K562 (cell line): ENCODE measurements around the gene CISD2. TPM values are rescaled to one million over a fixed set of nuclear protein-coding genes. Genes with fewer than 3 reads are reported as not detected.

Experiments used
- ARID1B ChIP-seq: fragments of 450-650 bp; IDR thresholded peaks from 2 replicates; pipeline ENCODE4 v1.6.1; 2016; ENCODE audit warnings: antibody characterized with exemption, mild to moderate bottlenecking, inconsistent platforms
- ATF1 ChIP-seq, 2 experiments: fragments of 450-650 bp in 1 of 2; IDR thresholded peaks; 2 replicates each; pipeline ENCODE4 v1.6.1; 2016; ENCODE audit warnings: missing compliant biosample characterization in 1 of 2, missing genetic modification characterization in 1 of 2
- C11orf30 ChIP-seq: fragments of 450-650 bp; IDR thresholded peaks from 2 replicates; pipeline ENCODE4 v1.6.1; 2016; ENCODE audit warnings: low read depth, mild to moderate bottlenecking
- CHAMP1 ChIP-seq: fragments of 450-650 bp; IDR thresholded peaks from 2 replicates; pipeline ENCODE4 v1.6.1; 2016; ENCODE audit warnings: mild to moderate bottlenecking
- CXXC5 ChIP-seq: fragments of 250-450 bp; sonication (Bioruptor Pico); IDR thresholded peaks from 2 replicates; pipeline ENCODE4 v1.8.0; 2022; ENCODE audit warnings: inconsistent platforms, mild to moderate bottlenecking, moderate library complexity
- E2F8 ChIP-seq: fragments of 450-650 bp; IDR thresholded peaks from 2 replicates; pipeline ENCODE4 v1.7.1; 2018; ENCODE audit warnings: mild to moderate bottlenecking, low read depth; ENCODE audit not compliant: partially characterized antibody
- EP300 ChIP-seq: IDR thresholded peaks from 2 replicates; pipeline ENCODE4 v1.6.1; 2012; ENCODE audit warnings: low read length, improper control_type of control experiment
- FOXA3 ChIP-seq, 2 experiments: fragments of 450-650 bp in 1 of 2; sonication (generic) in 1 of 2; formaldehyde crosslinking; IDR thresholded peaks in 1 of 2; conservative IDR thresholded peaks in 1 of 2; 2 replicates each; pipeline versions ENCODE4 v1.4.0 to v1.8.0; 2020 to 2022; ENCODE audit warnings: mild to moderate bottlenecking in 2 of 2, missing genetic modification reagents in 1 of 2
- FOXK2 ChIP-seq, 2 experiments: fragments of 450-650 bp; IDR thresholded peaks in 1 of 2; conservative IDR thresholded peaks in 1 of 2; 2 replicates each; pipeline ENCODE4 v1.6.1; 2016; ENCODE audit warnings: low read depth in 2 of 2, mild to moderate bottlenecking in 1 of 2
- GATAD2B ChIP-seq: fragments of 450-650 bp; IDR thresholded peaks from 2 replicates; pipeline ENCODE4 v1.6.1; 2017; ENCODE audit warnings: mild to moderate bottlenecking, borderline replicate concordance
- HDAC2 ChIP-seq: fragments of 450-650 bp; IDR thresholded peaks from 2 replicates; pipeline ENCODE4 v1.6.1; 2016; ENCODE audit warnings: mild to moderate bottlenecking
- HNRNPUL1 ChIP-seq: fragments of 200-400 bp; formaldehyde crosslinking; IDR thresholded peaks from 2 replicates; pipeline ENCODE4 v1.6.1; 2017; ENCODE audit warnings: low read length
- MAFF ChIP-seq: IDR thresholded peaks from 2 replicates; pipeline ENCODE4 v1.6.1; 2012; ENCODE audit warnings: low read length, improper control_type of control experiment
- MAFG ChIP-seq: fragments of 450-650 bp; conservative IDR thresholded peaks from 2 replicates; pipeline ENCODE4 v1.6.1; 2016; ENCODE audit warnings: missing genetic modification characterization, missing compliant biosample characterization
- MAFK ChIP-seq: IDR thresholded peaks from 2 replicates; pipeline ENCODE4 v1.6.1; 2011; ENCODE audit warnings: low read length, improper control_type of control experiment
- MIER1 ChIP-seq: fragments of 450-650 bp; IDR thresholded peaks from 2 replicates; pipeline ENCODE4 v1.6.1; 2016; ENCODE audit warnings: antibody characterized with exemption, mild to moderate bottlenecking, low read depth
- MTA2 ChIP-seq: fragments of 450-650 bp; IDR thresholded peaks from 2 replicates; pipeline ENCODE4 v1.6.1; 2016; ENCODE audit warnings: low read depth
- NFE2 ChIP-seq: IDR thresholded peaks from 2 replicates; pipeline ENCODE4 v1.6.1; 2014; ENCODE audit warnings: antibody characterized with exemption, low read depth
- NFE2L1 ChIP-seq: fragments of 450-650 bp; IDR thresholded peaks from 2 replicates; pipeline ENCODE4 v1.6.1; 2016; ENCODE audit warnings: missing genetic modification characterization, low read depth, mild to moderate bottlenecking, missing compliant biosample characterization, moderate library complexity, borderline replicate concordance
- NR3C1 ChIP-seq: sonication (generic); formaldehyde crosslinking; IDR thresholded peaks from 2 replicates; pipeline ENCODE4 v1.8.1; 2022; ENCODE audit warnings: missing genetic modification reagents
- SMARCA4 ChIP-seq: fragments of 450-650 bp; IDR thresholded peaks from 2 replicates; pipeline ENCODE4 v1.6.1; 2016
- SNAPC5 ChIP-seq: fragments of 250-450 bp; sonication (Bioruptor Pico); IDR thresholded peaks from 2 replicates; pipeline ENCODE4 v1.8.0; 2021; ENCODE audit warnings: moderate library complexity, mild to moderate bottlenecking, inconsistent platforms
- SOX6 ChIP-seq: fragments of 450-650 bp; IDR thresholded peaks from 2 replicates; pipeline ENCODE4 v1.6.1; 2014; ENCODE audit warnings: mild to moderate bottlenecking
- TCF7L2 ChIP-seq: fragments of 150-350 bp; IDR thresholded peaks from 2 replicates; pipeline ENCODE4 v1.6.1; 2016; ENCODE audit warnings: low read depth, mild to moderate bottlenecking, low read length, moderate library complexity
- ZNF184 ChIP-seq: sonication (generic); formaldehyde crosslinking; IDR thresholded peaks from 2 replicates; pipeline ENCODE4 v1.5.0; 2020; ENCODE audit warnings: missing genetic modification reagents
- polyA plus RNA-seq, 8 experiments: library from polyadenylated mRNA; depleted of rRNA in 4 of 8; stranded (reverse) in 5 of 8; unstranded in 3 of 8; fragments of >200 nt; fragmentation: Nextera tagmentation in 2 of 8; fragmentation: Illumina TruSeq in 1 of 8; extraction: Ambion mirVana in 2 of 8; extraction: Trizol in 1 of 8; gene quantifications; 2 replicates each; pipeline versions ENCODE4 v1.2.1 to v1.2.3, GENCODE V29; 2011 to 2014; ENCODE audit warnings: inconsistent platforms in 1 of 8, missing spikeins in 1 of 8
- total RNA-seq, 7 experiments: library from RNA; depleted of rRNA in 6 of 7; stranded (reverse); fragments of >200 nt in 6 of 7; fragmentation: Illumina TruSeq in 2 of 7; extraction: Trizol in 2 of 7; gene quantifications; 2 replicates each; pipeline versions ENCODE4 v1.2.1 to v1.2.3, GENCODE V29; 2011 to 2021; ENCODE audit warnings: low replicate concordance in 1 of 7

Gene CISD2
- total and polyA plus RNA-seq, 9 of the 15 experiments (the other 6 are each of a cell fraction or from before 2014, with no cell fraction given) = 37.8 to 91.4 (median 59.8) TPM

GRCh38 chr4:102871772-102872171, 3.0 kb downstream of the CISD2 start (continued):
- TF ChIP-seq MTA2 = no peak
- TF ChIP-seq FOXK2 (conservative IDR thresholded peaks at IDR 0.05 in 1 of 2, IDR thresholded peaks at IDR 0.05 in 1 of 2; ENCODE audit: low read depth in 2 of 2) = peak; percentile 66 to 80; a peak in 3 of 4 replicates
- TF ChIP-seq SOX6 = peak; percentile 28; the same call in 1 of the 2 replicates
- TF ChIP-seq EP300 = peak; percentile 25; the same call in 1 of the 2 replicates
- peak; percentile 98 for TF ChIP-seq MAFG (tag)
- no peak for TF ChIP-seq SNAPC5 (CRISPR knock-in tag)
- TF ChIP-seq TCF7L2 = no peak
- 0 out of 2 replicates have a peak, but pooled peaks have one; percentile 26 for TF ChIP-seq CHAMP1
- TF ChIP-seq ZNF184 (CRISPR knock-in tag) = no peak
- 0 out of 2 replicates have a peak, but pooled peaks have one; percentile 29 for TF ChIP-seq HDAC2
- TF ChIP-seq CXXC5 (CRISPR knock-in tag) = 0 out of 2 replicates have a peak, but pooled peaks have one; percentile 18
- peak in 1 of 2 experiments; percentile 27; a peak in 1 of 4 replicates for TF ChIP-seq FOXA3 (CRISPR knock-in tag; conservative IDR thresholded peaks at IDR 0.05 in 1 of 2, IDR thresholded peaks at IDR 0.05 in 1 of 2)
- TF ChIP-seq NFE2 = peak; percentile 88
- peak; percentile 68 for TF ChIP-seq ARID1B
- TF ChIP-seq SMARCA4 = peak; percentile 72
- TF ChIP-seq MAFF = peak; percentile 94
- TF ChIP-seq GATAD2B = 0 out of 2 replicates have a peak, but pooled peaks have one; percentile 11
- TF ChIP-seq ATF1 (CRISPR knock-in tag; IDR thresholded peaks at IDR 0.05) = no peak
- TF ChIP-seq ATF1 (tag; IDR thresholded peaks at IDR 0.05) = peak; percentile 17; the same call in 1 of the 2 replicates
- TF ChIP-seq NR3C1 (CRISPR knock-in tag) = no peak
- TF ChIP-seq C11orf30 = peak; percentile 99
- TF ChIP-seq HNRNPUL1 = no peak
- peak; percentile 50 for TF ChIP-seq NFE2L1 (tag)
- peak; percentile 89 for TF ChIP-seq MAFK
- no peak for TF ChIP-seq E2F8
- 0 out of 2 replicates have a peak, but pooled peaks have one; percentile 11 for TF ChIP-seq MIER1
